CD4-positive, CD25-positive, alpha-beta regulatory T cell (primary cell): ENCODE results near the gene TRAPPC5. TPM values are rescaled to one million over a fixed set of nuclear protein-coding genes. Genes with fewer than 3 reads are reported as not detected.
A peak's percentile ranks its signal among the peaks of the same experiment; 100 is the strongest.
"Not testable (repeated sequence)": the region's sequence is repeated elsewhere in the genome, so short reads cannot be mapped to it uniquely, and the experiment has no call there.

ENCODE experiments used
- ATAC-seq, 2 donors: fragments of 150-1000 bp; cut with Tn5 transposase; one replicate each; pipeline ENCODE4 v1.10.0; 2021; ENCODE audit warnings: low read depth in 2 of 2, moderate number of reproducible peaks in 2 of 2, moderate library complexity in 1 of 2
- DNase-seq, 3 donors: peaks; one replicate each; pipeline versions ENCODE4 v3.0.0 to v3.0.0-alpha.2; 2012 to 2022; ENCODE audit warnings: mixed read lengths in 1 of 3
- H3K27ac ChIP-seq: one replicate; pipeline ENCODE4 v1.7.0; 2013; ENCODE audit warnings: mild to moderate bottlenecking, low read length; ENCODE audit not compliant: insufficient read depth, poor library complexity, severe bottlenecking
- H3K27me3 ChIP-seq: one replicate; pipeline ENCODE4 v1.7.0; 2013; ENCODE audit warnings: low read length; ENCODE audit not compliant: control insufficient read depth, insufficient read depth
- H3K36me3 ChIP-seq: one replicate; pipeline ENCODE4 v1.7.0; 2013; ENCODE audit warnings: mild to moderate bottlenecking, low read length, moderate library complexity; ENCODE audit not compliant: control insufficient read depth, insufficient read depth
- H3K4me1 ChIP-seq: 2 replicates; pipeline ENCODE4 v1.7.0; 2013; ENCODE audit warnings: mild to moderate bottlenecking, low read length; ENCODE audit not compliant: insufficient read depth, control insufficient read depth, poor library complexity, severe bottlenecking
- H3K4me3 ChIP-seq: one replicate; pipeline ENCODE4 v1.7.0; 2013; ENCODE audit warnings: low read depth, mild to moderate bottlenecking, low read length, moderate library complexity
- H3K9me3 ChIP-seq, 2 experiments: 1 replicate in 1 of 2; 2 replicates in 1 of 2; pipeline ENCODE4 v1.7.0; 2013; ENCODE audit warnings: low read length in 2 of 2, mild to moderate bottlenecking in 1 of 2, moderate library complexity in 1 of 2; ENCODE audit not compliant: control insufficient read depth in 2 of 2
- H3K27ac Mint-ChIP-seq, 3 donors: one replicate each; pipeline ENCODE4 v1.8.0; 2020 to 2022; ENCODE audit warnings: mild to moderate bottlenecking in 3 of 3, mixed read lengths in 3 of 3, moderate library complexity in 2 of 3
- H3K27me3 Mint-ChIP-seq: one replicate; pipeline ENCODE4 v1.8.0; 2022; ENCODE audit warnings: mild to moderate bottlenecking, mixed read lengths
- H3K36me3 Mint-ChIP-seq: one replicate; pipeline ENCODE4 v1.8.0; 2020; ENCODE audit warnings: mixed read lengths
- H3K4me1 Mint-ChIP-seq, 4 donors: one replicate each; pipeline ENCODE4 v1.8.0; 2020 to 2022; ENCODE audit warnings: mixed read lengths in 4 of 4, mild to moderate bottlenecking in 1 of 4
- H3K4me3 Mint-ChIP-seq, 4 donors: one replicate each; pipeline ENCODE4 v1.8.0; 2020 to 2022; ENCODE audit warnings: mild to moderate bottlenecking in 4 of 4, mixed read lengths in 4 of 4, moderate library complexity in 3 of 4
- H3K9me3 Mint-ChIP-seq, 7 donors: one replicate each; pipeline ENCODE4 v1.8.0; 2020 to 2022; ENCODE audit warnings: mixed read lengths in 7 of 7, mild to moderate bottlenecking in 3 of 7, moderate library complexity in 2 of 7
- polyA plus RNA-seq, 4 donors: library from polyadenylated mRNA; unstranded; fragments of 300-500 nt; fragmentation: Illumina TruSeq; gene quantifications; one replicate each; pipeline ENCODE4 v1.2.3, GENCODE V29; 2021
- total RNA-seq: library from RNA; stranded (reverse); gene quantifications from one replicate; pipeline ENCODE4 v1.2.3, GENCODE V29; 2022

TRAPPC5 gene
- total and polyA plus RNA-seq, 5 donors from 2014 or later: 63.9 to 229 (median 180) TPM

DNA sequence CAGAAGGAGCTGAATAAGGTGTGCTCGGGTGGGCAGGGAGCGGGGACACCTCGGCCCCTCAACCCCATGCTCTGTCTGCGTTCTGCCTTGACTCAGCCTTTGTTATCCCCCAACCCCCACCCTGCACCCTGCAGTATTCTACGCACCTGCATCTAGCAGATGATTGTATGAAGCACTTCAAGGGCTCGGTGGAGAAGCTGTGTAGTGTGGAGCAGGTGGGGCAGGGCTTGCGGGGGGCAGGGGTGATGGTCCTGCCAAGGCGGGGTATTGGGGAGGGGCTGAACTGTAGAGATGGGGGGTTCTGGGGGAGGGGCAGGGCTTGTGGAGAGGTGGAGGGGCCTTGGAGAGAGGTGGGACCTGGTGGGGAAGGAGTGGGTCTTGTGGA lies 37.6 kb upstream of the TRAPPC5 start:
- DNase-seq (no peak), ATAC-seq (no peak)
- no peak overlapping the region for H3K27ac Mint-ChIP-seq
- H3K36me3 ChIP-seq: peaks cover 16% of the 10 kb centered on the region
- no peak overlapping the region for H3K4me3 ChIP-seq
- H3K27ac ChIP-seq: no peak overlapping the region
- H3K4me1 Mint-ChIP-seq: peaks cover 0 to 24% (median 11%) of the 10 kb centered on the region in 4 donors
- no peaks in the 10 kb centered on the region for H3K9me3 ChIP-seq
- no peaks in the 10 kb centered on the region for H3K27me3 ChIP-seq
- H3K9me3 Mint-ChIP-seq: no peaks in the 10 kb centered on the region
- peaks cover 19% of the 10 kb centered on the region for H3K36me3 Mint-ChIP-seq
- peaks cover 12% of the 10 kb centered on the region for H3K4me1 ChIP-seq
- no peak overlapping the region for H3K4me3 Mint-ChIP-seq
- no peaks in the 10 kb centered on the region for H3K27me3 Mint-ChIP-seq

DNA sequence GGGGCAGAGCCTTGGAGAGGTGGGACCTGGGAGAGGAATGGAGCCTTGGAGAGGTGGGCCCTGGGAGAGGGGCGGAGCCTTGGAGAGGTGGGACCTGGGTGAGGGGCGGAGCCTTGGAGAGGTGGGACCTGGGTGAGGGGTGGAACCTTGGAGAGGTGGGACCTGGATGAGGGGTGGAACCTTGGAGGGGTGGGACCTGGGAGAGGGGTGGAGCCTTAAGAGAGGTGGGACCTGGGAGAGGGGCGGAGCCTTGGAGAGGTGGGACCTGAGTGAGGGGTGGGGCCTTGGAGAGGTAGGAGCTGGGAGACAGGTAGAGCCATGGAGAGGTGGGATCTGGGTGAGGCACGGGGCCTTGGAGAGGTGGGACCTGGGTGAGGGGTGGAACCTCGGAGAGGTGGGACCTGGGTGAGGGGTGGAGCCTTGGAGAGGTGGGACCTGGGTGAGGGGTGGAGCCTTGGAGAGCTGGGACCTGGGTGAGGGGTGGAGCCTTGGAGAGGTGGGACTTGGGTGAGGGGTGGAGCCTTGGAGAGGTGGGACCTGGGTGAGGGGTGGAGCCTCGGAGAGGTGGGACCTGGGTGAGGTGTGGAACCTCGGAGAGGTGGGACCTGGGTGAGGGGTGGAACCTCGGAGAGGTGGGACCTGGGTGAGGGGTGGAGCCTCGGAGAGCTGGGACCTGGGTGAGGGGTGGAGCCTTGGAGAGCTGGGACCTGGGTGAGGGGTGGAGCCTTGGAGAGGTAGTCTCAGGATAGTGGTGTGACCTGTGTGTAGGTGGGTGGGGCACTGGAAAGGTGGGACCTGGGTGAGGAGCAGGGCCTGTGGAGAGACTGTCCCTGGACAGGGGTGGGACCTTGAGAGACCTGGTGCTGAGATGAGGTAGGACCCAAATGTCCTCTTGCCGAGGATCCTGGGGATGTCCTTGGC lies 36.7 kb upstream of the TRAPPC5 start:
- H3K27me3 ChIP-seq, H3K27me3 Mint-ChIP-seq, H3K4me3 Mint-ChIP-seq, H3K9me3 Mint-ChIP-seq, H3K27ac ChIP-seq, H3K4me1 ChIP-seq, H3K4me3 ChIP-seq, H3K9me3 ChIP-seq, ATAC-seq, H3K27ac Mint-ChIP-seq: not testable (repeated sequence)
- Mint-ChIP-seq H3K4me1 (peaks cover 0 to 17% (median 9%) of the 10 kb centered on the region in 4 donors), H3K36me3 (peaks cover 19% of the 10 kb centered on the region)
- DNase-seq: peak in 1 of 3 donors; percentile 22
- H3K36me3 ChIP-seq: peaks cover 16% of the 10 kb centered on the region

DNA sequence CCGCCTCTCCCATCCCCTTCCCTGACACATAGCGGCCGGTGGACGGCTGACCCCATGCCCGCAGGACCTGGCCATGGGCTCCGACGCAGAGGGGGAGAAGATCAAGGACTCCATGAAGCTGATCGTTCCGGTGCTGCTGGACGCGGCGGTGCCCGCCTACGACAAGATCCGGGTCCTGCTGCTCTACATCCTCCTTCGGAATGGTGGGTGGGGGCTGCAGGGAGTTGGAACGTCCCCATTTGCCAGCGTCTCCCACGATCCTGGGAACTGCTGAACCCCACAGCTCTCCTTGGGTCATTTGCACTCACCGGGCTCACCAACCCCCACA lies 36.1 kb upstream of the TRAPPC5 start:
- no peaks in the 10 kb centered on the region for H3K9me3 Mint-ChIP-seq
- peaks cover 18% of the 10 kb centered on the region for H3K36me3 Mint-ChIP-seq
- H3K4me1 Mint-ChIP-seq: peaks cover 0 to 13% (median 4%) of the 10 kb centered on the region in 4 donors

DNA sequence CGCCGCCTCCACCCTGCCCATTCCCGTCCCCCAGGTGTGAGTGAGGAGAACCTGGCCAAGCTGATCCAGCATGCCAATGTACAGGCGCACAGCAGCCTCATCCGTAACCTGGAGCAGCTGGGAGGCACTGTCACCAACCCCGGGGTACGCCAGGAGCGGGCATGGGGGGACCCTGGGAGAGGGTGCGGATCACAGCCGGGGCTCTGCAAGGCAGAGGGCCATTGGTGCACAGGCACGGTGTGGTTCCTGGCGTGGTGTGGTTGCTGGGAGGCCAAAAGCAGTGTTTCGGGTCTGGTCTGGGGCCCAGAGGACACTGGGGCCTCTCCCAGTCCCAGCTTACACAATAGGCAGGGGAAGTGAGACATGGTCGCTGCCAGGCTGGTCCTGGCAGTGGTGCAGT lies 35.5 kb upstream of the TRAPPC5 start:
- no peak for DNase-seq
- H3K9me3 Mint-ChIP-seq: no peaks in the 10 kb centered on the region
- Histone ChIP-seq H3K27ac (no peak overlapping the region), H3K4me1 (no peaks in the 10 kb centered on the region), H3K36me3 (peaks cover 6% of the 10 kb centered on the region), H3K27me3 (no peaks in the 10 kb centered on the region), H3K4me3 (no peak overlapping the region), H3K9me3 (no peaks in the 10 kb centered on the region)
- H3K4me1 Mint-ChIP-seq: peaks cover 0 to 7% (median 1%) of the 10 kb centered on the region in 4 donors
- H3K36me3 Mint-ChIP-seq: peaks cover 12% of the 10 kb centered on the region
- ATAC-seq: no peak
- H3K27ac Mint-ChIP-seq: no peak overlapping the region
- H3K4me3 Mint-ChIP-seq: no peak overlapping the region
- H3K27me3 Mint-ChIP-seq: no peaks in the 10 kb centered on the region

More for the DNA sequence above, 36.1 kb upstream of the TRAPPC5 start:
- Histone ChIP-seq H3K4me1 (no peaks in the 10 kb centered on the region), H3K9me3 (no peaks in the 10 kb centered on the region), H3K4me3 (no peak overlapping the region), H3K27me3 (no peaks in the 10 kb centered on the region), H3K36me3 (peaks cover 12% of the 10 kb centered on the region), H3K27ac (no peak overlapping the region)
- no peak overlapping the region for H3K4me3 Mint-ChIP-seq
- DNase-seq (no peak), ATAC-seq (no peak)
- no peak overlapping the region for H3K27ac Mint-ChIP-seq
- no peaks in the 10 kb centered on the region for H3K27me3 Mint-ChIP-seq

DNA sequence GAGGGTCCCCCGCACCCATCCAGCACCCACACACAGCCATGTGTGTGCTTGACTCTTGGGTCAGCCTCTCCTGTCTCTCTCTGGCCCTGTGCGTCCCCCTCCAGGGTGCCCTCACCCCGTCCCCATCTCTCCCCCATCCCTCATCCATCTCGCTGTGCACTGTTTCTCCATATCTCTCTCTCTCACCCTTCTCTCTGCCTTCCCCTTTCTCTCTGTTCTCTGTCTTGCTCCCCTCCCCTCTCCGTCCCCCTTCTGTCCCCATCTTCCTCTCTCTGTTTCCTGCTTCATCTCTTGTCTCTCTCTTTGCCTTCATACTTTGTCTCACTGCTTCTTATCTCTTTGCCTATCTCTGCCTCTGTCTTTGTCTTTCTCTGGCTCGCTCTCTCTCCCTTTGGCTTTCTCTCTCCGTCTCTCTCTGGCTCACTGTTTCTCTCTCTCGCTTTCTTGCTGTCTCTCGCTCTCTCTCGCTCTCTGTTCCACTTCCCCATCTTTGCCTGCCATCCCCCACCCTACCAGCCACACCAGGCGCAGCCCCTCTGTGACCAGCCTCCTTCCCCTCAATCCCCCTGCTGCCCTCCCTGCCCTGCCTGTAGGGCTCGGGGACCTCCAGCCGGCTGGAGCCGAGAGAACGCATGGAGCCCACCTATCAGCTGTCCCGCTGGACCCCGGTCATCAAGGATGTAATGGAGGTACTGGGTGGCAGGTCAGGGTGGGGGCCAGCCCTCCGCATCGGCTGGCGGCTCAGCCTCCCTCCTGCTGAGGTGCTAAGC lies 34.8 kb upstream of the TRAPPC5 start:
- Mint-ChIP-seq H3K27me3 (no peaks in the 10 kb centered on the region), H3K4me3 (no peak overlapping the region), H3K27ac (no peak overlapping the region), H3K9me3 (no peaks in the 10 kb centered on the region), H3K4me1 (peaks cover 0 to 4% (median 1%) of the 10 kb centered on the region in 4 donors), H3K36me3 (peaks cover 8% of the 10 kb centered on the region)
- Histone ChIP-seq H3K36me3 (peaks cover 6% of the 10 kb centered on the region), H3K9me3 (no peaks in the 10 kb centered on the region), H3K27ac (no peak overlapping the region), H3K4me3 (no peak overlapping the region), H3K4me1 (no peaks in the 10 kb centered on the region), H3K27me3 (no peaks in the 10 kb centered on the region)
- DNase-seq (no peak), ATAC-seq (no peak)

DNA sequence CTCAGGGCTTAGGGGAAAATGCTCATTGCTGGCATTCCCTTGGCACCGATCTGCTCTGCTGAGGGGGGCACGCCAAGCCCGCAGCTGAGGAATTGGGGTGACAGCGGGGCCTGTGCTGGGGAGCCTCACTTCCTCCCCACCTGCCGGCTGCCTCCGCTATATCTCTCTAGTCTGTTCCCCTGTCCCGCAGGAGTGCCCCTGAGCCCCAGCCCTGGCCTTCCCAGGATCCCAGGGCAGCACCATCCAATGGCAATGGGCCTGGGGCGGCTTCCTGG lies 34.3 kb upstream of the TRAPPC5 start:
- ATAC-seq: no peak
- Histone ChIP-seq H3K27ac (no peak overlapping the region), H3K27me3 (no peaks in the 10 kb centered on the region), H3K9me3 (no peaks in the 10 kb centered on the region), H3K4me3 (no peak overlapping the region), H3K36me3 (peaks cover 6% of the 10 kb centered on the region), H3K4me1 (no peaks in the 10 kb centered on the region)
- DNase-seq: no peak
- no peaks in the 10 kb centered on the region for H3K9me3 Mint-ChIP-seq
- H3K4me1 Mint-ChIP-seq: peaks cover 0 to 4% (median 1%) of the 10 kb centered on the region in 4 donors
- no peaks in the 10 kb centered on the region for H3K27me3 Mint-ChIP-seq
- H3K4me3 Mint-ChIP-seq: no peak overlapping the region
- H3K27ac Mint-ChIP-seq: no peak overlapping the region
- H3K36me3 Mint-ChIP-seq: peaks cover 8% of the 10 kb centered on the region

DNA sequence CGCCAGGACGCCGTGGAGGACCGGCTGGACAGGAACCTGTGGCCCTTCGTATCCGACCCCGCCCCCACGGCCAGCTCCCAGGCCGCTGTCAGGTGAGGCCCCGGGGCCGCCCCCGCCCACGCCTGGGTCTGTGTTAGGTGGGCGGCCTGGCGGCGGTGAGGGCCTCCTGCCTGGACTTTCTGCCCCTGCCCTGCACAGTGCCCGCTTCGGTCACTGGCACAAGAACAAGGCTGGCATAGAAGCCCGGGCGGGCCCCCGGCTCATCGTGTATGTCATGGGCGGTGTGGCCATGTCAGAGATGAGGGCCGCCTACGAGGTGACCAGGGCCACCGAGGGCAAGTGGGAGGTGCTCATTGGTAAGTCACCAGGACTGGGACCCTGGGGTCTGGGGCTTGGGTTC lies 33.5 kb upstream of the TRAPPC5 start:
- no peak for DNase-seq
- H3K4me1 ChIP-seq: peaks cover 4% of the 10 kb centered on the region
- Mint-ChIP-seq H3K27ac (no peak overlapping the region), H3K4me3 (no peak overlapping the region), H3K9me3 (no peaks in the 10 kb centered on the region), H3K4me1 (peaks cover 4 to 5% (median 5%) of the 10 kb centered on the region in 4 donors), H3K36me3 (peaks cover 8% of the 10 kb centered on the region), H3K27me3 (peaks cover 5% of the 10 kb centered on the region)
- peaks cover 6% of the 10 kb centered on the region for H3K36me3 ChIP-seq
- no peak overlapping the region for H3K27ac ChIP-seq
- H3K4me3 ChIP-seq: no peak overlapping the region
- no peak for ATAC-seq
- H3K27me3 ChIP-seq: no peaks in the 10 kb centered on the region
- H3K9me3 ChIP-seq: no peaks in the 10 kb centered on the region
